HepG2 (cell line): ENCODE measurements around the gene CRAT. TPM values are rescaled to one million over a fixed set of nuclear protein-coding genes. Genes with fewer than 3 reads are reported as not detected.

Experiments used
- CENPT ChIP-seq: sonication (generic); formaldehyde crosslinking; IDR thresholded peaks from 2 replicates; pipeline ENCODE4 v1.8.0; 2022; ENCODE audit warnings: low read depth, mild to moderate bottlenecking, moderate library complexity, missing genetic modification reagents
- CSRNP2 ChIP-seq: sonication (generic); formaldehyde crosslinking; conservative IDR thresholded peaks from 2 replicates; pipeline ENCODE4 v1.8.0; 2022; ENCODE audit warnings: low read depth, missing genetic modification reagents
- GABPB1 ChIP-seq: IDR thresholded peaks from 2 replicates; pipeline ENCODE4 v1.6.1; 2016; ENCODE audit warnings: mild to moderate bottlenecking, missing genetic modification reagents, moderate library complexity, missing compliant biosample characterization
- MNT ChIP-seq: fragments of 450-650 bp; IDR thresholded peaks from 2 replicates; pipeline ENCODE4 v1.6.1; 2016
- SETDB1 ChIP-seq: sonication (generic); formaldehyde crosslinking; IDR thresholded peaks from 2 replicates; pipeline ENCODE4 v1.5.1; 2020; ENCODE audit warnings: missing genetic modification reagents, mild to moderate bottlenecking, borderline replicate concordance
- ZFYVE20 ChIP-seq: sonication (generic); formaldehyde crosslinking; IDR thresholded peaks from 2 replicates; pipeline ENCODE4 v1.8.0; 2023; ENCODE audit warnings: low read depth, mild to moderate bottlenecking, moderate library complexity, missing genetic modification reagents, borderline replicate concordance
- ZNF121 ChIP-seq: sonication (generic); formaldehyde crosslinking; IDR thresholded peaks from 2 replicates; pipeline ENCODE4 v1.5.0; 2020; ENCODE audit warnings: mild to moderate bottlenecking, missing genetic modification reagents
- polyA plus RNA-seq, 8 experiments: library from polyadenylated mRNA; depleted of rRNA in 3 of 8; stranded (reverse) in 7 of 8; unstranded in 1 of 8; fragments of >200 nt; fragmentation: Illumina TruSeq in 4 of 8; extraction: Trizol in 4 of 8; gene quantifications; 2 replicates each; pipeline versions ENCODE4 v1.2.1 to v1.2.3, GENCODE V29; 2011 to 2016; ENCODE audit warnings: low read depth in 4 of 8, missing spikeins in 1 of 8, mixed read lengths in 1 of 8; ENCODE audit not compliant: insufficient read depth in 1 of 8
- total RNA-seq, 5 experiments: library from RNA; depleted of rRNA; stranded (reverse); fragments of >200 nt; fragmentation: Illumina TruSeq; extraction: Trizol; gene quantifications; 2 replicates each; pipeline ENCODE4 v1.2.3, GENCODE V29; 2016; ENCODE audit warnings: low read depth in 1 of 5
- TF ChIP-seq, protein P1 (sequence below): sonication (generic); formaldehyde crosslinking; IDR thresholded peaks from one replicate; pipeline ENCODE4 v1.5.1; 2020; ENCODE audit warnings: mild to moderate bottlenecking, missing genetic modification reagents; ENCODE audit errors: not compliant biosample characterization
- TF ChIP-seq, protein P2 (sequence below): sonication (generic); formaldehyde crosslinking; conservative IDR thresholded peaks from 2 replicates; pipeline ENCODE4 v1.5.0; 2020; ENCODE audit warnings: missing genetic modification reagents
- TF ChIP-seq, protein P3 (sequence below): sonication (generic); formaldehyde crosslinking; IDR thresholded peaks from 2 replicates; pipeline ENCODE4 v1.4.0; 2020; ENCODE audit warnings: missing genetic modification reagents, borderline replicate concordance

CRAT gene
- total and polyA plus RNA-seq, 2 of the 13 experiments (the other 11 are each of a cell fraction or from before 2014, with no cell fraction given): 26.1 to 26.6 TPM

DNA sequence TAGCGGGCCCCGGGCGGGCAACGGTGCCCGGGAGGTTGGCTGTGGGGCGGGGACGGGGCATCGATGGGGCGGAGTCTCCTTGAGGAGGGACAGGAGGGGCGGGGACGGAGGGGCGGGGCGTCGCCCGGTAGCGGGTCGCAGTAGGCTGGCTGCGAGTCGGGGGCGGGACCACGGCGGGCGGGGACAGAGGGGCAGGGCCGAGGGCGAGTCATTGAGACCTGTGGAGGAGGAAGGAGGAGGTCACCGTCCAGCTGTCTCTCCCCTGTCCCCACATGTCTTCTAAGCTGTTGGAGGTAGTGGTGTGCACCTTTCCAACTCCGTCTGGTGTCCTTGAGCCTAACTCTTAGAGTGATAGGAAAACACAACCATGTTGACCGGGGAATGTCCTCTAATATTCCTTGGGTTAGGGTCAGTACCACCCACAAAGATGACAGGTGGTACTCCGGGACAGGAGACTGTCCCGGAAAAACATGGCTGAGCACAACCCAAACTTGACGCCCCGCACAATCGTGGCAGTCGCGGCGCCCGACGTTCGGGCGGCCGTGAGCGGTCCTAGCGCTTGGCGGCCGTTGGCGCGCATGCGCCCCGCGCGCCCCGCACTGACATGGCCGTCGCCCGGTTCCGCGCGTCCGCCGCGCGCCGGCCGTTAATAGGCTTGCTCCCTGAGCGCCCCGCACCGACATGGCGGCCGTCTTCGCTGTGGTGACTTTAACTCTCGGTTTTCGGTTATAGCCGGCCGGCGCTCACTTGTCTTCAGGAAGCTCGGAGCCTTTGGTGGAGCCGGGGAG lies at the start of gene CRAT, which contains the start of gene PTPA (continued):
- no peak for TF ChIP-seq CSRNP2 (CRISPR knock-in tag)
- TF ChIP-seq, protein P1, sequence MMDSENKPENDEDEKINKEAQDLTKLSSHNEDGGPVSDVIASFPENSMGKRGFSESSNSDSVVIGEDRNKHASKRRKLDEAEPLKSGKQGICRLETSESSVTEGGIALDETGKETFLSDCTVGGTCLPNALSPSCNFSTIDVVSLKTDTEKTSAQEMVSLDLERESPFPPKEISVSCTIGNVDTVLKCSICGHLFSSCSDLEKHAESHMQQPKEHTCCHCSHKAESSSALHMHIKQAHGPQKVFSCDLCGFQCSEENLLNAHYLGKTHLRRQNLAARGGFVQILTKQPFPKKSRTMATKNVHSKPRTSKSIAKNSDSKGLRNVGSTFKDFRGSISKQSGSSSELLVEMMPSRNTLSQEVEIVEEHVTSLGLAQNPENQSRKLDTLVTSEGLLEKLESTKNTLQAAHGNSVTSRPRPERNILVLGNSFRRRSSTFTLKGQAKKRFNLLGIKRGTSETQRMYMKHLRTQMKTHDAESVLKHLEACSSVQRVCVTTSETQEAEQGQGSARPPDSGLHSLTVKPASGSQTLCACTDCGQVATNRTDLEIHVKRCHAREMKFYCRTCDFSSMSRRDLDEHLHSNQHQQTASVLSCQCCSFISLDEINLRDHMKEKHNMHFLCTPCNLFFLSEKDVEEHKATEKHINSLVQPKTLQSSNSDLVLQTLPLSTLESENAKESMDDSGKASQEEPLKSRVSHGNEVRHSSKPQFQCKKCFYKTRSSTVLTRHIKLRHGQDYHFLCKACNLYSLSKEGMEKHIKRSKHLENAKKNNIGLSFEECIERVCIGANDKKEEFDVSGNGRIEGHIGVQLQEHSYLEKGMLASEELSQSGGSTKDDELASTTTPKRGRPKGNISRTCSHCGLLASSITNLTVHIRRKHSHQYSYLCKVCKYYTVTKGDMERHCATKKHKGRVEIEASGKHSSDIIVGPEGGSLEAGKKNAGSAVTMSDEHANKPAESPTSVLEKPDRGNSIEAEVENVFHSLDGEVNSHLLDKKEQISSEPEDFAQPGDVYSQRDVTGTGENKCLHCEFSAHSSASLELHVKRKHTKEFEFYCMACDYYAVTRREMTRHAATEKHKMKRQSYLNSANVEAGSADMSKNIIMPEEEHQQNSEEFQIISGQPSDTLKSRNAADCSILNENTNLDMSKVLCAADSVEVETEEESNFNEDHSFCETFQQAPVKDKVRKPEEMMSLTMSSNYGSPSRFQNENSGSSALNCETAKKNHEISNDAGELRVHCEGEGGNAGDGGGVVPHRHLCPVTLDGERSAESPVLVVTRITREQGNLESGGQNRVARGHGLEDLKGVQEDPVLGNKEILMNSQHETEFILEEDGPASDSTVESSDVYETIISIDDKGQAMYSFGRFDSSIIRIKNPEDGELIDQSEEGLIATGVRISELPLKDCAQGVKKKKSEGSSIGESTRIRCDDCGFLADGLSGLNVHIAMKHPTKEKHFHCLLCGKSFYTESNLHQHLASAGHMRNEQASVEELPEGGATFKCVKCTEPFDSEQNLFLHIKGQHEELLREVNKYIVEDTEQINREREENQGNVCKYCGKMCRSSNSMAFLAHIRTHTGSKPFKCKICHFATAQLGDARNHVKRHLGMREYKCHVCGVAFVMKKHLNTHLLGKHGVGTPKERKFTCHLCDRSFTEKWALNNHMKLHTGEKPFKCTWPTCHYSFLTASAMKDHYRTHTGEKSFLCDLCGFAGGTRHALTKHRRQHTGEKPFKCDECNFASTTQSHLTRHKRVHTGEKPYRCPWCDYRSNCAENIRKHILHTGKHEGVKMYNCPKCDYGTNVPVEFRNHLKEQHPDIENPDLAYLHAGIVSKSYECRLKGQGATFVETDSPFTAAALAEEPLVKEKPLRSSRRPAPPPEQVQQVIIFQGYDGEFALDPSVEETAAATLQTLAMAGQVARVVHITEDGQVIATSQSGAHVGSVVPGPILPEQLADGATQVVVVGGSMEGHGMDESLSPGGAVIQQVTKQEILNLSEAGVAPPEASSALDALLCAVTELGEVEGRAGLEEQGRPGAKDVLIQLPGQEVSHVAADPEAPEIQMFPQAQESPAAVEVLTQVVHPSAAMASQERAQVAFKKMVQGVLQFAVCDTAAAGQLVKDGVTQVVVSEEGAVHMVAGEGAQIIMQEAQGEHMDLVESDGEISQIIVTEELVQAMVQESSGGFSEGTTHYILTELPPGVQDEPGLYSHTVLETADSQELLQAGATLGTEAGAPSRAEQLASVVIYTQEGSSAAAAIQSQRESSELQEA (CRISPR knock-in tag): no peak
- TF ChIP-seq, protein P2, sequence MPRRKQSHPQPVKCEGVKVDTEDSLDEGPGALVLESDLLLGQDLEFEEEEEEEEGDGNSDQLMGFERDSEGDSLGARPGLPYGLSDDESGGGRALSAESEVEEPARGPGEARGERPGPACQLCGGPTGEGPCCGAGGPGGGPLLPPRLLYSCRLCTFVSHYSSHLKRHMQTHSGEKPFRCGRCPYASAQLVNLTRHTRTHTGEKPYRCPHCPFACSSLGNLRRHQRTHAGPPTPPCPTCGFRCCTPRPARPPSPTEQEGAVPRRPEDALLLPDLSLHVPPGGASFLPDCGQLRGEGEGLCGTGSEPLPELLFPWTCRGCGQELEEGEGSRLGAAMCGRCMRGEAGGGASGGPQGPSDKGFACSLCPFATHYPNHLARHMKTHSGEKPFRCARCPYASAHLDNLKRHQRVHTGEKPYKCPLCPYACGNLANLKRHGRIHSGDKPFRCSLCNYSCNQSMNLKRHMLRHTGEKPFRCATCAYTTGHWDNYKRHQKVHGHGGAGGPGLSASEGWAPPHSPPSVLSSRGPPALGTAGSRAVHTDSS: 0 out of 2 replicates have a peak, but pooled peaks have one; percentile 60
- TF ChIP-seq SETDB1 (CRISPR knock-in tag): no peak
- TF ChIP-seq, protein P3, sequence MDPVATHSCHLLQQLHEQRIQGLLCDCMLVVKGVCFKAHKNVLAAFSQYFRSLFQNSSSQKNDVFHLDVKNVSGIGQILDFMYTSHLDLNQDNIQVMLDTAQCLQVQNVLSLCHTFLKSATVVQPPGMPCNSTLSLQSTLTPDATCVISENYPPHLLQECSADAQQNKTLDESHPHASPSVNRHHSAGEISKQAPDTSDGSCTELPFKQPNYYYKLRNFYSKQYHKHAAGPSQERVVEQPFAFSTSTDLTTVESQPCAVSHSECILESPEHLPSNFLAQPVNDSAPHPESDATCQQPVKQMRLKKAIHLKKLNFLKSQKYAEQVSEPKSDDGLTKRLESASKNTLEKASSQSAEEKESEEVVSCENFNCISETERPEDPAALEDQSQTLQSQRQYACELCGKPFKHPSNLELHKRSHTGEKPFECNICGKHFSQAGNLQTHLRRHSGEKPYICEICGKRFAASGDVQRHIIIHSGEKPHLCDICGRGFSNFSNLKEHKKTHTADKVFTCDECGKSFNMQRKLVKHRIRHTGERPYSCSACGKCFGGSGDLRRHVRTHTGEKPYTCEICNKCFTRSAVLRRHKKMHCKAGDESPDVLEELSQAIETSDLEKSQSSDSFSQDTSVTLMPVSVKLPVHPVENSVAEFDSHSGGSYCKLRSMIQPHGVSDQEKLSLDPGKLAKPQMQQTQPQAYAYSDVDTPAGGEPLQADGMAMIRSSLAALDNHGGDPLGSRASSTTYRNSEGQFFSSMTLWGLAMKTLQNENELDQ (CRISPR knock-in tag): no peak
- no peak; the same call in 1 of the 2 replicates for TF ChIP-seq ZNF121
- TF ChIP-seq GABPB1 (CRISPR knock-in tag): 0 out of 2 replicates have a peak, but pooled peaks have one; percentile 44
- no peak for TF ChIP-seq MNT
- no peak for TF ChIP-seq ZFYVE20
- TF ChIP-seq CENPT (CRISPR knock-in tag): no peak
